Stimulated activated CD8-positive, alpha-beta memory T cell treated with anti-CD3 and anti-CD28 coated beads, Interleukin-12 subunit alpha, Interleukin-12 subunit beta, amount 100 ng/mL, for 24 hours (primary cell): ENCODE results near the gene CHD5.

ENCODE experiments used
- DNase-seq: peaks from one replicate; pipeline ENCODE4 v3.0.0-alpha.2; 2020; ENCODE audit errors: extremely low read depth

The CHD5 gene

DNA sequence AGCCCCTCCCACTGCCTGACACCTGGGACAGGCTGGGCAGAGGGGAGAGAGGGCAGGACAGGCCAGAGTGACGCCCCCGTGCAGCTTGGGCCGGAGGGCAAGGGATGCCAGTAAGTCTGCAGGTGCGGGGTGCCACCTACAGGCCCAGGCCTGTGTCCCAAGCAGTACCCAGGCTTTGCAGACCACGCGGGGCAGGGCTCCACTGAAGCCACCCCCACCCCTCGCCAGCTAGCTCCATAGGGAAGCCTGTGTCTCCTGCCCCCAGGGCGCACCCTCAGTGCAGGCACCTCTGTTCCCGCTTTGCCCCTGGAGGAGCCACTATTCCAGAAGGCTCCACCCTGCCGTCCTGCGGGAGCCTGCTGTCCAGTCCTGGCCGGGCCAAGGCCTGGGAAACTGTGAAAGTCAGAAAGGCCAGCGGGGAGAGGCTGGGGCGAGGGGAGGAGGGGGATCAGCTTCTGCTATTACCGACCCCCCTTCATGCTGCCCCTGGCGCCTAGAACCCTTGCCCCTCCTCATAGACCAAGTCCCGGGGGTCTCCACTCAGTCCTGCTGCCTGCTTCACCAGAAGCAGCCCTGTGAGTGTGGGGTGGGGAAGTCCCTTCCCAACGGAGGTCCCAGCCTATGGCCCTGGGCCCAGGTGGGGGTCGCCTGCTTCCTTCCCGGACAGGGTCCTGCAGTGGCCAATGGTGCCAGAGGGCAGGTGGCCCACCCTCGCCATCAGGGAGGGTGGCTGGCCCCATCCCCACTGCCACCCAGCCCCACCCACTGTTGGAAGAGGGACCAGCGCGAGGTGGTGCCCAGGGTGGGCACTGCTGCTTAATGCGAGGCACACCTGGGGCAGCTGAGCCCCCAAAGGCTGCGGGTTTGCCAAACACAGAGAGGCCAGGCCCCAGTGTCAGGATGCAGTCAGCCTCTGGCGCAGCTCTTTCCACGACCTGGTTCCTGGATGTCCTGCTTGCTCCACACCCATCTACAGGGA lies 80.0 kb downstream of the CHD5 start:
- no peak for DNase-seq

DNA sequence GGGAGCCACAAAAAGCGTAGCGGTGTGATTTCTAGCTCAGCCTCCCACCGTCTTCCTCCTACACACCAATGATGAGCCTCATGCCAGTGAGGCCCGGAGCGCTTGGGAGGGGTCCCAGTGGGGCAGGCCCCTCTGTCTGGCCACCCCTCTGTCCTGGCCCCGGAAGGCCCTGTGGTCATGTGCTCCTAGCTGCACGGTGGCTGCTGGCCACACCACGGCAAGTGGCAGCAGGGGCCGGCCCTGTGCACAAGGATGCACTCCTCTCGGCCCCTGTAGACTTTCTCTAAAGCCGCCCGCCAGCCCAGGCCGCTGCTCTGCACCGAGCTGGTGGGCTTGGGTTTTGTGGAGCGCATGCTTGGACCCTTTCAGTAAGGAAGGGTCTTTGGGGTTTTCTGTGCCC lies 80.8 kb downstream of the CHD5 start:
- no peak for DNase-seq

DNA sequence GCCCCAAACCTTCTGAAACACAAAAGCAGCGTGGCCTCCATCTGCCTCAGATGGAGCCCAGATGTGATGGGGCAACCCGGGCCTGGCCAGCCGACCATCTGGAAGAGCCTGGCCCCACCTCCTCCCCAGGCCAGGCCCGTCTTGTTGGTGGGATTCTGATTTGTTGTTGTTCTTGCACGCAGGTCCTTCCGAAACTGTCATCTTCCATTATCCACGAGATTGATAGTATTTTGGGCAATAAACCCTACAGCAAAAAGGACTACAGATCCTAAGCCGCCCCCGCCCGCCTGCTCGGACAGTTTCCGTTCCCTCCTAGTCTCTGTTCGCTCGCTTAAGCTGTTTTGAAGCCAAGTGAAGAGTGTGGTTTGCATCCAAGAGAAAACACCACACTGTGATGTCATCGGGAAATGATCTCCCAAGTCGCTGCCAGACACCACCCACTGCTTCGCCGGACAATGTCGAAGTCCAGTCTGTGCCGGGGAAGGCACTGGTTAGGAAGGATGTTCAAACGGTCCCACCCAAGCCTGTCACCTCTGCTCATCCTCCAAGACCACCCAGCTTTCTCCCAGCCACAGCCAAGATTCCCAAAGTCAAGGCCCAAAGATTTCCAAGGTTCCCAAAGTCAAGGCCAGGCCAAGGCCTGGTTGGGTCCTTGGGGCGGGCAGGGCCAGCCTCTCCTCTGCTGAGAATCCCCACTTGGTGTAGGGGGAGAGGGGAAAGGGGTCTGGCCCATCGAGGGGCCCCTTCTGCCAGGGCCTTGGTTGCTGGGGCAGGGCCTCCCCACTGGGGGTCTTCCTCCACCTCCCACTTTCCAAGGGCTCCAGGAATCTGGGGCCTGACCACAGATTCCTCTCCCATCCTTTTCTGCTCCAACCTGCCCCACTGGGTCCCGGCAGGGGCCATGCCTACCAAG lies 81.6 kb downstream of the CHD5 start:
- no peak for DNase-seq

DNA sequence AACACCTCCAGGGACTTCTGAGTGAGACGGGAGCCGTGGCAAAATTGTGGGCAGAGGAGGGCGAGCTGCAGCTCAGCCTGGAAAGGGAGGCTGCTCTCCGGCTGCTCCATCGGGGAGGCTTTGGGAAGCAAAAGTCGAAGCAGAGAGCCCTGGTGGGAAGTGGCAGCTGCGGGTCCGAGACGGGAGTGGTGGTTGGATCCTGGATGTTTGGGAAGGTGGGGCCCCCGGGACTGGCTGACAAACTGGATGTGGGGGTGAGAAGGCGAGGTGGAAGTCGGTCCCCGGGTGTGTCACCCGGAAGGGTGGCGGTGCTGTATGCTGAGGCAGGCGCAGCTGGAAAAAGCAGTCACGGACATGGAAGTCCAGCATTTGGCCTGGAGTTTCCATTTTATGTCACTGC lies 82.3 kb downstream of the CHD5 start:
- no peak for DNase-seq

DNA sequence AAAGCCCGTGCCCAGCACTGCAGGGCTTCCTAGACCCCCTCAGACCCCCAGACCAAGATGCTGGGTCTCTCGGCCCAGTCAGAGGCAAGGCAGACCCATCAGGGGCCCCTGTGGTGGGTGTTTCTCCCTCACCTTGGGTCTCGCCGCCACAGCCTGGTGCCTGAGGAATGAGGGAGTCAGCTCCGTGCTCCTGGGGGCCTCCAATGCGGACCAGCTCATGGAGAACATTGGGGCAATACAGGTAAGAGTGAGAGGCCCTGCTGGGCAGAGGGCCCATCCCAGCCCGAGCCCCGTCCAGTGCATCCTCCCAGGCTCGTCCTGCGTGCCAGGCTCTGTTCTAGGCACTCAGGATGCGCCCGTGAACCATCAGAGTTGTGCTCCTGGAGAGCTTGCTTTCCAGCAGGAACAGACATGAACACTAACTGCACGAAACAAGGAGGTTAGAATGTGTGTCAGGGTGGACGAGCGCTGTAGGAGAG lies 83.0 kb downstream of the CHD5 start:
- DNase-seq = no peak

DNA sequence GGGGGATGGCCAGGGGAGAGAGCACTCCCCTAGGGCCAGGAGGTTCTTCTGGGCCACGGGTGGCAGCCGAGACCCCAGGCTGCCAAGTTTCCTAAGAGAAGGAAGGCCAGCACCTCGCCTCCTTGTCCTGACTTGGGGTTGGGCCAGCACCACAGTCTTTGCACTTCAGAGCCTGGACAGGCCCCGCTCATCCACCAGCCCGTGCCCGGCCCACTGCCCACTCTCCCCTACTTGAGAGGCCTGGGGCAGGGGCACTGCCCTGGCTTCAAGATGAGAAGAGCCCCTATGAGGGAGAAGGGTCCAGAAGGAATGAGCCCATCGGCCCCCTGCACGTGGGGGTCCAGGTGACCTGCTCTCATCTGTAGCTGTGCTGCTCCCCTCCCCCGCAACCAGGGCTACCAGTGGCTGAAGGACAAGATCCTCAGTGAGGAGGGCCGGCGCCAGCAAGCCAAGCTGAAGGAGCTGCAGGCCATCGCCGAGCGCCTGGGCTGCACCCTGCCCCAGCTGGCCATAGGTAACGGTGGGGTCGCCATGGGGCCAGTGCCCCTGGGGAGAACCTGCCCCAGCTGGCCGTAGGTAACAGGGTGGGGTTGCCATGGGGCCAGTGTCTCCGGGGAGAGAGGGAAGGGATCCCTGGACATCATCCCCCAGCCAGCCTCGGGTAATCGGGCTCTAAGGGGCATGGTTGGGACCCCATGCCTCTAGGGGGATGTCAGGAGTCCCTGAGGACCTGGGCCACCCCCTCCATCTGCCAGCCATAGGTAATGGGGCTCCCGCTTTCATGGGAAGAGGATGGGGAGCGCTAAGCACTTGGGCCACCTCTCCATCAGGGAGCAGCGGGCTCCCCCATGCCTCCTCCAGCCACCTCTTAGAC lies 83.6 kb downstream of the CHD5 start:
- no peak for DNase-seq

DNA sequence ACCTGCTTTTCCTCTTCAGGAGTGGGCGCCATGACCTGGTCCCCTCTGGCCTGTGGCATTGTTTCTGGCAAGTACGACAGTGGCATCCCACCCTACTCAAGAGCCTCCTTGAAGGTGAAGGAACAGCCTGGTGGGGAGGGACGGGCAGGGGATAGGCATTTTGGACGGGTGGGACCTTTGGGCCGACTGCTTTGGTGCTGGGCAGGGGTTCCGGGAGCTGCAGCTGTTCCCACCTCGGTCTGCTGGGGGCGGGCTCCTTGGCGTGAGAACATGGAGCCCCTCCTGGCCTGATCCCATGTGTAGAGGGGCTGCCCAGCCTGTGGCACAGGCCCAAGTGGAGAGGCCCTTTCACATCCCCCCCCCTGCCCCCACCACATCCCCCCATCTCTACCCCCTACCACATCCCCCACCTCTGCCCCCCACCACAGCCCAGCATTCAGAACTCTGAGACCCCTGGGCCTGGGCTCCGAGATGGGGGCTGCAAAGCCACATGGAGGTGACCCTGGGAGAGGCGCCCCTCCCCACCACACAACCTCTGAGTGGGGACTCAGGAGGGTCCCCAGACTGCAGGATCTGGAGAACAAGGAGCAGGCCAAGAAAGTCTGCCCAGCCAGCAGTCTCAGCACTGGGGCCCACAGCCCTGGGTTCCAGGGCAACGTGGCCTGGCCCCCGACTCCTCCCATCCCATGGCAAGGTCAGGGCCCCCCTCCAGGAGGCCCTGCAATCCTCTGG lies 84.4 kb downstream of the CHD5 start:
- DNase-seq = no peak

DNA sequence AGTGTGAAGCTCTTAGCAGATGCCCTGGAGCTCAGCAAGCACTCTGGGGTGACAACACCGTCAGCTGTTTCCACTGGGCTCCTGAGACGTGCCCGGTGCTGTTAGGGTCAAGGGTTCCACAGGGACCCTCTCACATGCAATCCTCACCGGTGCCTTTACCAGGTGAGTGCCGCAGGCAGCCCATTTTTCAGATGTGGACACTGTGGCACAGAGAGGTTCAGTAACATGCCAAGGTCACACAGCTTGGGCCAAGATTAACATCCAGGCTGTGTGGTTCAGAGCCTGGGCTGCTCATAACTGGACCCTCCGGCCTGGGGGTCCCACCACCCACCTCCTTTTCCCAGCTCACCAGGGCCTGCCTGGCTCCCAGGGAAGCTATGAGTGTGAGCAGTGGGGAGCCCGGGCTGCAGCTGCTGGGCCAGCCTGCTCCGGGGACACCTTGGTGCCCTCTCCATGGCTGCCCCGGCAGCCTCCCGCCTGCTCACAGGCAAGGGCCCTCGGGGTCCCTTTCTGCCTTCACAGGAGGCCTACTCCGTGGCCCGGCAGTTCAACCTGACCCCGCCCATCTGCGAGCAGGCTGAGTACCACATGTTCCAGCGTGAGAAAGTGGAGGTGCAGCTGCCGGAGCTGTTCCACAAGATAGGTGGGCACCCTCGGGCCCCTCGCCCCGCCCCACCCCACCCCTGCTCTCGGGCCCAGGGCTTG lies 85.2 kb downstream of the CHD5 start:
- DNase-seq = no peak

DNA sequence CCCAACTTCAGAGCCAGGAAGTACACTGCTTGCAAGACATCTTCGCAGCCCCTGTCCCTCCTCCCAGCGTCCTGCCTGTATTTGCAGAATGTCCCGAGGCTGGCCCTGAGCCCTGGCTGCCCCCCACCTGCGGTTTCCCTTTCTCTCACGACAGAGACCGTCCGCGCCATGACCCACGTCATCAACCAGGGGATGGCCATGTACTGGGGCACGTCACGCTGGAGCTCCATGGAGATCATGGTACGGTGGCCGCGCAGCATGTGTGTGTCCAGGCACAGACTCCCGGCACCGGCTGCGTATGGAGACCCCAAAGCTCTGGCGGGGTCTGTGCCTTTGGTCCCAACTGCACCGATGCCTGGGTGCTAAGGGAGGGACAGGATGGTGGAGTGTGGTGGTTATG lies 85.9 kb downstream of the CHD5 start:
- DNase-seq = no peak

DNA sequence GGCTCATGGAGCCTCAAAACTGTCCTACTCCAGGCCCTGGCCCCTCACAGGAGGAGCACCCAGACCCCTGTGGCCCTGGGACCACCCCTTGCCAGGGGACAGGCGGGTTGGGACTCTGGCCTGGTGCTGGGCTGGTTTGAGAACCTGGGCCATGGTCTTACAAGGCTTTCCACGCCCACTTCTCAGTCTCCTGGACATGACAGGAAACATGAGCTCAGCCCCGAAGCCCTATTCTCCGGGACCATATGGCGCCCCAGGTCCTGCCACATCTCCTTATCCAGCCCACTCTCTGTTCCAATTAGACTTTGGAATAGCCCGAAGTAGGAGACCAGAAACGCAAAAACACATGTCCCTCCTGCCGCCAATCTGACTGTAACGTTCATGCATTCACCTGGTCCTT lies 86.5 kb downstream of the CHD5 start:
- DNase-seq = no peak

DNA sequence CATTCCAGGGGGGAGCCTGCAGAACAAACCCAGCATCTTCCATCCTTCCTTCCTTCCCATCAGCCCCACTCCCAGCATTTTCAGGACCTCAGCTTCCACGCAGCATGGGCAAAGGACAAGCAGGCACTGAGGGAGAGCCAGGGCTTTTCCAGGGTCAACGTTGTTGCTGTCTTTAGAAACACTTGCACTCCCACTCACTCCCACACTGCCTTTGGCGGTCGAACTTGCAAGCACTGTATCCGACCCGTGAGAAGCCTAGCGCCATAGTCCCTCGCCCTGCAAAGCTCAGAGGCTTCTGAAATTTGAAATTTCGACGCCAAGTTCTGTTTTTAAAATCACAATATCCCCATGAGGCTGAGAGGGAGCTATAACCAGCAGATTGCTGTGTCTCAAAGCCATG lies 87.0 kb downstream of the CHD5 start:
- no peak for DNase-seq

DNA sequence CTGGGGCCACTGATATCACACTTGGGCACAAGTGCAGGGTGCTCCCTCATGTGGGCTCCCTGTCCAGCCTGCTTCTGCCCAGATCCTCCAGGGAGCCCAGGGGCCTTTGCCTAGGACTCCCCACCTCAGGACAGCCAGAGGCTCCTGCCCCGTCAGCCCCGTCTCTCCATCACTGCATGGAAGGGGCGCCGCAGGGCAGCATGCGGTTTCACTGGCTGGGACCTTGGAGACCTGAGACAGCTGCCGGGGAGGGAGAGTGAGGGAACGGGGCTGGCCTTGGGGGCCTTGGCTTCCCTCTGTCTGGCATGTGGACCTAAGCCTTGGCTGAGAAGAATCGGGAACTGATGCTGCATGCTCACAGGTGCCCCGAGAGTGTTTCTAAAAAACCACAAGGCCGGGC lies 87.9 kb downstream of the CHD5 start:
- no peak for DNase-seq

DNA sequence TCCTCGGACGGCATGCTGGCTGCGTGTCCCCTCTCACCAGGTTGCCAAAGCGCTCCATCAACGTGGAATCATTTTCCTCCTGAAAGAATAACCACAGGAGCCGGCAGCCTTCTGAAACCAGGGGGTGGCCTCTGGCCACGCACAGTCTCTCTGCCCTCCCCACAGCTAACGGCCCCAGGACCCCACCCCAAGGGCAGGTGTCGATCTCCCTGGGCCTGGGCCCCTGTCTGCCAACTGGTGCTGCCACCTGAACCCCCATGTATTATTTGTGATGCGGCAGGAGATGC lies 88.4 kb downstream of the CHD5 start:
- DNase-seq = no peak

DNA sequence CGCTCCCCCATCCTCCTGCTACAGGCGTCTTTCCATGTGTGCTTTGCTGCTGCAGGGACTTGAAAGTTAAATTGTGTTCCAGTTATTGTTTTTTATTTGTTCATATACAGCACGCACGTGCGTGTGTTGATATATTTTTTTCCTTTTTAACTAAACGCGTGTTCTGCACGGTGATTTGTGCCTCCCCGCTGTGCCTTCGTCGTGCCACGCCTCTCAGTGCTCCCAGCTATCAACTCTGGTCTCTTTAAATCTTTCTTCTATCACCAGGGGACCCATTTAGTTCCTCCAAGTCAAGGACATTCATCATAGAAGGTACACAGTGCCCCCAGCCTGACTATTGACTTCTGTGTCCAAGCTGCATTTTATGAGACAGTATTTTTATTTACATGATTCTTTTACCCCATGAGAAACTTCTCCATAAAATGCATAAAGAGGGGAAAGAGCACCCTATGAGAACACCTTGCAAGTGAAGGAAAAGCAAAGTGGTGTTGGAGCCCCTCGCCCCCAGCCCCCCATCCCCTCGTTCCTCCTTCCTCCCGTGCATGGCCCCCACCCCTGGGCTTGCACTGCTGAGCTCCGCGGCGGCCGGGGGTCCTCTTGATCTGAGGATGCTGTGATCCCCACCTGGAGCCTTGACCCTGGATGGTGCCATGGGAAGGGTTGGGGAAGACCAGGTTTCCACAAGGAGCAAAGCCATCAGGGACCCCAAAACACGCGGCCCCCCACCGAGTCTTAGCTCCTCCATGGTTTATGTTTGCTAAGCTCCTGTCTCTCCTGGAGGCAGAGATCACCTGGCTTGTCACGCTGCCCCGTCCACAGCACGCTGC lies 88.9 kb downstream of the CHD5 start:
- no peak for DNase-seq

DNA sequence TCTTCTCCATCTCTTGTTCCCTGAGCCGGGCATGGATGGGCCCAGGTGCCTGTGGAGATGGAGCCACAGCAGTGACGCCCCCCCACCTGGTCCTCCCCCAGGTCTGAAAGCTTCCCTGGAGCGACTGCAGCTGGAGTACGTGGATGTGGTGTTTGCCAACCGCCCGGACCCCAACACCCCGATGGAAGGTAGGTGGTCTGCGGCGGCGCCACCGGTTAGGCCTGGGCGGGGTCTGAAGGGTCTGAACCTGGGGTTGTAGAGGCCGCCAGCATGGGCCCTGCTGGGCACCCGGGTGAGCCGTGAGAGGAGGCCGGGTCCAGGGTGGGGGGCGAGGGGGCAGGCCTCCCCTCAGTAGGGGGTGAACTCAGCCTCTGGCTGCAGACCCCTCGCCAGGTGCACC lies 89.8 kb downstream of the CHD5 start:
- no peak for DNase-seq

DNA sequence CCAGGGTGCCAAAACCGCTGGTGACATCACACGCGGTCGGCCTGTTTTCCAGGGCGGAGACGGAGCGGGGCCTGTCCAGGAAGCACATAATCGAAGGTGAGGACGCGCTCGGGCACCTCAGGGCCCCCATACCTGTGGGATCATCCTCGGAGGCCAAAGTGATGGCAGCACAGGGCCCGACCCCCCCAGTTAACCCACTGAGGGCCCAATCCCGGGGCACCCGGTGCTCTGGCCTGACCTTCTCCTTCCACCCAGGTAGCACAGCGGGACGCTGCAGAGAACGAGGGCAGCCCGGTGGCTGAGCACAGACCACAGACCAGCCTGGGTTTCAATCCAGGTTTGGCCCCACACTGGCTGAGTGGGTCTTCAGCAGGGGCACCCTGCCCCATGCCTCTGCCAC lies 91.2 kb downstream of the CHD5 start:
- DNase-seq = no peak

DNA sequence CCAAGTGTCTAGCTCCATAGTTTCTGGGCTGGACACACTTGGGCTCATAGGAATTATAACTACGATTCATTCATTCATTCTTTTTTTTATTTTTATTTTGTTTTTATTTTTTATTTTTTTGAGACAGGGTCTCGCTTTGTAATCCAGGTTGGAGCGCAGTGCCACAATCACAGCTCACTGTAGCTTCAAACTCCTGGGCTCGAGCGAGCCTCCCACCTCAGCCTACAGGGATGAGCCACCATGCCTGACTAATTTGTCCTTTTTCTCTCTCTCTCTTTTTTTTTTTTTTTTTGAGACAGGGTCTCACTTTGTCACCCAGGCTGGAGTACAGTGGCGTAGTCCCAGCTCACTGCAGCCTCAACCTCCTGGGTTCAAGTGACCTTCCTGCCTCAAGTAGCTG lies 92.2 kb downstream of the CHD5 start:
- DNase-seq = no peak

DNA sequence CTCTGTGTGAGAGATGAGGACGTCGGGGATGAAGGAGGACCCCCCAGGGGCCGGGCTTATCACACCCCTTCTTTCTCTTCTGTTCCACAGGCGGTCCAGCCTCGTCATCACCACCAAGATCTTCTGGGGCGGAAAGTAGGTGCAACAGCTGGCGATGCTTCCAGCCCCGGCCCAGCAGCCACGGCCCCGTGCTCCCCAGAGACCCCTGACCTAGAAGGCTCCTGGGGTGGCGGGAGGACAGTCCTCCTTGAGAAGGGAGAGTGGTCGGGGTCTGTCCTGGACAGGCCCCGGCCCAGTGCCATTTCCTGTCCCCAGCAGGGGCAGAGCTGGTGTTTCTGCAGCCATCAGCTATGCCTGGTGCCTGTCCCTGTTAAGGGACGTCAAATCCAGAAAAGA lies 92.7 kb downstream of the CHD5 start:
- no peak for DNase-seq

DNA sequence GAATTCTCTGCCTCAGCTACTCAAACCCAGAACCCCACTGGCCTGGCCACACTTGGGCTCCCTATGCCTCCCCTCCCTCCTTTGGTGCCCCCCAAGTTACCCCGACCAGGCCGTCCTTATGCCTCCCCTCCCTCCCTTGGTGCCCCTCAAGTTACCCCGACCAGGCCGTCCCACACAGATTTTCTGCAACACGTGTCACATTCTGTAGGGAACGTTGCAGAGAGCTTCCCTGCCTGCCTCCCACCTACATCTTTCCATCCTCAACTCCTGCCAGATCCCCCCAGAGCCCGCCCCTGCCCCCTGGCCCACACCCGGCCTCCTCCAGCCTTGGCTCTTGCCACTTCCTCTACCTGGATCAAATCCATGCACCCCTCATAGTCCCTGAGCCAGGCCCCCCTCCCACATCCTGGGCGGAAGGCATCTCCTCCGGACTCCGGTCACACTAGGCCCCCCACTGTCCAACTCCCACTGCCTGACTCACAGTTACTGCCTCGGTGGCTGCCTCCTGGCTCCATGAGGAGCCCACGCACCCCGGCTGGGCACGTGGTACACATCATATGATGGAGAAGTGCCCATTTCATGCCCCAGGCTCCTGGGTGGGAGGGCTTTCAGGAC lies 93.3 kb downstream of the CHD5 start:
- no peak for DNase-seq
